GM06990 (cell line): Measurements from ENCODE around the gene NEK11.

Experiments
- DNase-seq: peaks from one replicate; pipeline ENCODE4 v3.0.0-alpha.2; 2011; ENCODE audit not compliant: insufficient read length; ENCODE audit errors: extremely low read depth
- H3K27me3 ChIP-seq: replicated peaks from 2 replicates; pipeline ENCODE4 v1.6.0; 2011; ENCODE audit warnings: low read length; ENCODE audit not compliant: control insufficient read depth, insufficient read depth
- H3K36me3 ChIP-seq: 2 replicates; pipeline ENCODE4 v1.5.1; 2011; ENCODE audit warnings: low read length; ENCODE audit not compliant: control insufficient read depth, insufficient read depth
- H3K4me3 ChIP-seq: replicated peaks from 2 replicates; pipeline ENCODE4 v1.5.1; 2011; ENCODE audit warnings: low read depth, mild to moderate bottlenecking, control low read depth, low read length
- TF ChIP-seq, protein P1 (sequence below): IDR thresholded peaks from 2 replicates; pipeline ENCODE4 v1.5.1; 2011; ENCODE audit warnings: low read length, control low read depth, mild to moderate bottlenecking, inconsistent platforms; ENCODE audit not compliant: insufficient read depth, poor library complexity, severe bottlenecking

Gene NEK11

GRCh38 chr3:131283862-131284261, 257.2 kb downstream of the NEK11 start:
- TF ChIP-seq, protein P1, sequence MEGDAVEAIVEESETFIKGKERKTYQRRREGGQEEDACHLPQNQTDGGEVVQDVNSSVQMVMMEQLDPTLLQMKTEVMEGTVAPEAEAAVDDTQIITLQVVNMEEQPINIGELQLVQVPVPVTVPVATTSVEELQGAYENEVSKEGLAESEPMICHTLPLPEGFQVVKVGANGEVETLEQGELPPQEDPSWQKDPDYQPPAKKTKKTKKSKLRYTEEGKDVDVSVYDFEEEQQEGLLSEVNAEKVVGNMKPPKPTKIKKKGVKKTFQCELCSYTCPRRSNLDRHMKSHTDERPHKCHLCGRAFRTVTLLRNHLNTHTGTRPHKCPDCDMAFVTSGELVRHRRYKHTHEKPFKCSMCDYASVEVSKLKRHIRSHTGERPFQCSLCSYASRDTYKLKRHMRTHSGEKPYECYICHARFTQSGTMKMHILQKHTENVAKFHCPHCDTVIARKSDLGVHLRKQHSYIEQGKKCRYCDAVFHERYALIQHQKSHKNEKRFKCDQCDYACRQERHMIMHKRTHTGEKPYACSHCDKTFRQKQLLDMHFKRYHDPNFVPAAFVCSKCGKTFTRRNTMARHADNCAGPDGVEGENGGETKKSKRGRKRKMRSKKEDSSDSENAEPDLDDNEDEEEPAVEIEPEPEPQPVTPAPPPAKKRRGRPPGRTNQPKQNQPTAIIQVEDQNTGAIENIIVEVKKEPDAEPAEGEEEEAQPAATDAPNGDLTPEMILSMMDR: no peak
- no peak for DNase-seq
- no peaks in the 10 kb centered on the region for H3K36me3 ChIP-seq
- H3K27me3 ChIP-seq: no peaks in the 10 kb centered on the region; the same call in none of the 2 replicates
- no peak overlapping the region for H3K4me3 ChIP-seq

- no peaks in the 10 kb centered on the region for H3K36me3 ChIP-seq
- H3K27me3 ChIP-seq: no peaks in the 10 kb centered on the region; the same call in none of the 2 replicates
- TF ChIP-seq, protein P1: no peak
- DNase-seq: no peak
- no peak overlapping the region for H3K4me3 ChIP-seq
Measured at GRCh38 chr3:131284302-131284701, 257.6 kb downstream of the NEK11 start.

DNA sequence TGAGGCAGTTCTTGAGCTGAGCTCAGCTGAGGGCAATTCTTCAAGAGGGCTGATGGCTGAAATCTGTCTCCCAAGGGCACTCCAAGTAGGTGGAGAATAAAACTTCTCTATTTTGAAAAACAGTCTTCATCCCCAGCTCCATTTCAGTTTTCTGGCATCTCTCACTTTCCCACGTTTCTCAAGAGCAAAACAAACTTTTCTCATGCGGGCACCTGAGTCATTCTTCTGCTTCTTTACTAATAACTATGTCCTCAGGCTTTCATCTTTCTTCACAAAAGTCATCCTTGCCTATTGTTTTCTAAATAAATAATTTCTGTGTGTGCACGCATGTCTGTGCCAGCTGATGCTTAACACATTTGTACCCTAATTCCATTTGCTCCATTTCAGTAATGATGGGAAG, 258.8 kb downstream of the NEK11 start:
- TF ChIP-seq, protein P1: no peak
- Histone ChIP-seq H3K4me3 (no peak overlapping the region), H3K36me3 (no peaks in the 10 kb centered on the region), H3K27me3 (no peaks in the 10 kb centered on the region; the same call in none of the 2 replicates)
- DNase-seq: no peak

DNA sequence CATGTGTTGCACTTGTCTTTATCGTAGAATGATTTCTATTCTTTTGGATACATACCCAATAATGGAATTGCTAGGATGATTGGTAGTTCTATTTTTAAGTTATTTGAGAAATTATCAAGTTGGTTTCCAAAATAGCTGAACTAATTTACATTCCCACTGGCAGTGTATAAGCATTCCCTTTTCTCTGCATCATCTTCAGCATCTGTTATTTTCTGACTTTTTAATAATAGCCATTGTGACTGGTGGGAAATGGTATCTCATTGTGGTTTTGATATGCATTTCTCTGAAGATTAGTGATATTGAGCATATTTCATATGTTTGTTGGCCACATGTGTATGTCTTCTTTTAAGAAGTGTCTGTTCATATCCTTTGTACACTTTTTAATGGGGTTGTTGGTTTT, 273.2 kb downstream of the NEK11 start:
- DNase-seq: no peak
- H3K36me3 ChIP-seq: no peaks in the 10 kb centered on the region
- TF ChIP-seq, protein P1: no peak

GRCh38 chr3:131303848-131304247, 277.2 kb downstream of the NEK11 start:
- H3K36me3 ChIP-seq: no peaks in the 10 kb centered on the region
- DNase-seq: no peak
- H3K4me3 ChIP-seq: no peak overlapping the region
- no peaks in the 10 kb centered on the region for H3K27me3 ChIP-seq
- TF ChIP-seq, protein P1: no peak

More for the DNA sequence above, 273.2 kb downstream of the NEK11 start:
- no peaks in the 10 kb centered on the region for H3K27me3 ChIP-seq
- no peak overlapping the region for H3K4me3 ChIP-seq

GRCh38 chr3:131304890-131305289, 278.2 kb downstream of the NEK11 start:
- TF ChIP-seq, protein P1: no peak

More at GRCh38 chr3:131304890-131305289, 278.2 kb downstream of the NEK11 start:
- Histone ChIP-seq H3K27me3 (no peaks in the 10 kb centered on the region), H3K36me3 (no peaks in the 10 kb centered on the region), H3K4me3 (no peak overlapping the region)
- DNase-seq: no peak
